Measurements from ENCODE around the gene EVC. TPM values are rescaled to one million over a fixed set of nuclear protein-coding genes. Genes with fewer than 3 reads are reported as not detected.

EVC gene
- polyA plus RNA-seq, 4 donors = 0.22 to 2.4 (median 1.1) TPM

GRCh38 chr4:5686338-5686737, 24.7 kb upstream of the EVC start:
- no peaks in the 10 kb centered on the region for H3K9me3 ChIP-seq (ENCODE audit: control insufficient read depth in 2 of 2, insufficient read depth in 1 of 2, low read depth in 1 of 2, low read length in 1 of 2)
- FAIRE-seq (no peak), DNase-seq (no peak)
- H3K4me1 ChIP-seq (ENCODE audit: control insufficient read depth in 3 of 3, insufficient read depth in 2 of 3, low read depth in 1 of 3, low read length in 2 of 3) = no peaks in the 10 kb centered on the region
- H3K27me3 ChIP-seq (ENCODE audit: control insufficient read depth in 3 of 3, insufficient read depth in 3 of 3, low read length in 3 of 3) = no peaks in the 10 kb centered on the region
- WGBS, 3 donors = 40 to 81% (median 56%) methylated on average over 6 of the region's 6 CpGs
- H3K36me3 ChIP-seq (ENCODE audit: control insufficient read depth in 3 of 3, insufficient read depth in 2 of 3, low read depth in 1 of 3, low read length in 3 of 3) = peaks cover 0 to 14% (median 0%) of the 10 kb centered on the region in 3 donors
- no peak overlapping the region for H3K4me3 ChIP-seq (ENCODE audit: low read depth in 1 of 3, low read length in 3 of 3)
- H3K27ac ChIP-seq (ENCODE audit: low read depth in 1 of 3, low read length in 2 of 3) = no peak overlapping the region

- H3K27me3 ChIP-seq (ENCODE audit: control insufficient read depth in 3 of 3, insufficient read depth in 3 of 3, low read length in 3 of 3) = no peaks in the 10 kb centered on the region
- no peaks in the 10 kb centered on the region for H3K9me3 ChIP-seq (ENCODE audit: control insufficient read depth in 2 of 2, insufficient read depth in 1 of 2, low read depth in 1 of 2, low read length in 1 of 2)
- FAIRE-seq = no peak
- no peak overlapping the region for H3K4me3 ChIP-seq (ENCODE audit: low read depth in 1 of 3, low read length in 3 of 3)
- H3K4me1 ChIP-seq (ENCODE audit: control insufficient read depth in 3 of 3, insufficient read depth in 2 of 3, low read depth in 1 of 3, low read length in 2 of 3) = no peaks in the 10 kb centered on the region
- H3K27ac ChIP-seq (ENCODE audit: low read depth in 1 of 3, low read length in 2 of 3) = no peak overlapping the region
- peaks cover 0 to 20% (median 0%) of the 10 kb centered on the region in 3 donors for H3K36me3 ChIP-seq (ENCODE audit: control insufficient read depth in 3 of 3, insufficient read depth in 2 of 3, low read depth in 1 of 3, low read length in 3 of 3)
- no peak for DNase-seq
- WGBS, 3 donors = 76 to 87% (median 77%) methylated on average over 8 of the region's 8 CpGs
These were observed 21.9 kb upstream of the EVC start for GRCh38 chr4:5689065-5689464.

- no peak overlapping the region for H3K27ac ChIP-seq (ENCODE audit: low read depth in 1 of 3, low read length in 2 of 3)
- FAIRE-seq = no peak
- WGBS, 3 donors = 79 to 86% (median 85%) methylated on average over 7 of the region's 7 CpGs
These were observed 19.4 kb upstream of the EVC start for GRCh38 chr4:5691491-5692132.

GRCh38 chr4:5693871-5694270, 17.1 kb upstream of the EVC start:
- Histone ChIP-seq H3K36me3 (ENCODE audit: control insufficient read depth in 3 of 3, insufficient read depth in 2 of 3, low read depth in 1 of 3, low read length in 3 of 3) (peaks cover 0 to 9% (median 0%) of the 10 kb centered on the region in 3 donors), H3K27me3 (ENCODE audit: control insufficient read depth in 3 of 3, insufficient read depth in 3 of 3, low read length in 3 of 3) (no peaks in the 10 kb centered on the region), H3K4me3 (ENCODE audit: low read depth in 1 of 3, low read length in 3 of 3) (no peak overlapping the region), H3K9me3 (ENCODE audit: control insufficient read depth in 2 of 2, insufficient read depth in 1 of 2, low read depth in 1 of 2, low read length in 1 of 2) (no peaks in the 10 kb centered on the region), H3K4me1 (ENCODE audit: control insufficient read depth in 3 of 3, insufficient read depth in 2 of 3, low read depth in 1 of 3, low read length in 2 of 3) (no peaks in the 10 kb centered on the region), H3K27ac (ENCODE audit: low read depth in 1 of 3, low read length in 2 of 3) (no peak overlapping the region)
- DNase-seq = no peak
- FAIRE-seq = no peak
- WGBS, 3 donors = 67 to 82% (median 75%) methylated on average over 4 of the region's 4 CpGs

More at GRCh38 chr4:5691491-5692132, 19.4 kb upstream of the EVC start:
- Histone ChIP-seq H3K4me1 (ENCODE audit: control insufficient read depth in 3 of 3, insufficient read depth in 2 of 3, low read depth in 1 of 3, low read length in 2 of 3) (no peaks in the 10 kb centered on the region), H3K9me3 (ENCODE audit: control insufficient read depth in 2 of 2, insufficient read depth in 1 of 2, low read depth in 1 of 2, low read length in 1 of 2) (no peaks in the 10 kb centered on the region), H3K27me3 (ENCODE audit: control insufficient read depth in 3 of 3, insufficient read depth in 3 of 3, low read length in 3 of 3) (no peaks in the 10 kb centered on the region), H3K4me3 (ENCODE audit: low read depth in 1 of 3, low read length in 3 of 3) (no peak overlapping the region), H3K36me3 (ENCODE audit: control insufficient read depth in 3 of 3, insufficient read depth in 2 of 3, low read depth in 1 of 3, low read length in 3 of 3) (peaks cover 0 to 11% (median 0%) of the 10 kb centered on the region in 3 donors)
- DNase-seq = no peak

GRCh38 chr4:5696341-5696740, 14.7 kb upstream of the EVC start:
- no peak overlapping the region for H3K4me3 ChIP-seq (ENCODE audit: low read depth in 1 of 3, low read length in 3 of 3)
- H3K27ac ChIP-seq (ENCODE audit: low read depth in 1 of 3, low read length in 2 of 3) = no peak overlapping the region
- no peaks in the 10 kb centered on the region for H3K9me3 ChIP-seq (ENCODE audit: control insufficient read depth in 2 of 2, insufficient read depth in 1 of 2, low read depth in 1 of 2, low read length in 1 of 2)
- H3K27me3 ChIP-seq (ENCODE audit: control insufficient read depth in 3 of 3, insufficient read depth in 3 of 3, low read length in 3 of 3) = no peaks in the 10 kb centered on the region
- peaks cover 0 to 9% (median 0%) of the 10 kb centered on the region in 3 donors for H3K36me3 ChIP-seq (ENCODE audit: control insufficient read depth in 3 of 3, insufficient read depth in 2 of 3, low read depth in 1 of 3, low read length in 3 of 3)
- WGBS, 3 donors = 86 to 93% (median 90%) methylated on average over 11 of the region's 11 CpGs
- FAIRE-seq (no peak), DNase-seq (no peak)
- no peaks in the 10 kb centered on the region for H3K4me1 ChIP-seq (ENCODE audit: control insufficient read depth in 3 of 3, insufficient read depth in 2 of 3, low read depth in 1 of 3, low read length in 2 of 3)

- WGBS, 3 donors = 72 to 88% (median 85%) methylated on average over 5 of the region's 5 CpGs
- H3K27me3 ChIP-seq (ENCODE audit: control insufficient read depth in 3 of 3, insufficient read depth in 3 of 3, low read length in 3 of 3) = no peaks in the 10 kb centered on the region
These were observed 10.5 kb upstream of the EVC start for GRCh38 chr4:5700459-5700858.

GRCh38 chr4:5701971-5702370, 9.0 kb upstream of the EVC start:
- 84 to 91% (median 89%) methylated on average over 8 of the region's 8 CpGs for WGBS, 3 donors
- no peaks in the 10 kb centered on the region for H3K36me3 ChIP-seq (ENCODE audit: control insufficient read depth in 3 of 3, insufficient read depth in 2 of 3, low read depth in 1 of 3, low read length in 3 of 3)
- FAIRE-seq = no peak

More at GRCh38 chr4:5700459-5700858, 10.5 kb upstream of the EVC start:
- Histone ChIP-seq H3K4me1 (ENCODE audit: control insufficient read depth in 3 of 3, insufficient read depth in 2 of 3, low read depth in 1 of 3, low read length in 2 of 3) (no peaks in the 10 kb centered on the region), H3K4me3 (ENCODE audit: low read depth in 1 of 3, low read length in 3 of 3) (no peak overlapping the region), H3K36me3 (ENCODE audit: control insufficient read depth in 3 of 3, insufficient read depth in 2 of 3, low read depth in 1 of 3, low read length in 3 of 3) (peaks cover 0 to 3% (median 0%) of the 10 kb centered on the region in 3 donors), H3K27ac (ENCODE audit: low read depth in 1 of 3, low read length in 2 of 3) (no peak overlapping the region), H3K9me3 (ENCODE audit: control insufficient read depth in 2 of 2, insufficient read depth in 1 of 2, low read depth in 1 of 2, low read length in 1 of 2) (peaks cover 0 to 4% of the 10 kb centered on the region in 2 donors)
- FAIRE-seq (no peak), DNase-seq (no peak)

GRCh38 chr4:5703831-5704230, 7.2 kb upstream of the EVC start:
- H3K9me3 ChIP-seq (ENCODE audit: control insufficient read depth in 2 of 2, insufficient read depth in 1 of 2, low read depth in 1 of 2, low read length in 1 of 2) = peaks cover 0 to 4% of the 10 kb centered on the region in 2 donors
- H3K4me3 ChIP-seq (ENCODE audit: low read depth in 1 of 3, low read length in 3 of 3) = no peak overlapping the region
- H3K4me1 ChIP-seq (ENCODE audit: control insufficient read depth in 3 of 3, insufficient read depth in 2 of 3, low read depth in 1 of 3, low read length in 2 of 3) = peaks cover 0 to 6% (median 0%) of the 10 kb centered on the region in 3 donors
- H3K27ac ChIP-seq (ENCODE audit: low read depth in 1 of 3, low read length in 2 of 3) = no peak overlapping the region
- FAIRE-seq = no peak
- 91 to 92% (median 92%) methylated on average over 5 of the region's 5 CpGs for WGBS, 3 donors
- no peak for DNase-seq
- no peaks in the 10 kb centered on the region for H3K36me3 ChIP-seq (ENCODE audit: control insufficient read depth in 3 of 3, insufficient read depth in 2 of 3, low read depth in 1 of 3, low read length in 3 of 3)
- H3K27me3 ChIP-seq (ENCODE audit: control insufficient read depth in 3 of 3, insufficient read depth in 3 of 3, low read length in 3 of 3) = peaks cover 0 to 16% (median 2%) of the 10 kb centered on the region in 3 donors

More at GRCh38 chr4:5701971-5702370, 9.0 kb upstream of the EVC start:
- Histone ChIP-seq H3K4me1 (ENCODE audit: control insufficient read depth in 3 of 3, insufficient read depth in 2 of 3, low read depth in 1 of 3, low read length in 2 of 3) (no peaks in the 10 kb centered on the region), H3K9me3 (ENCODE audit: control insufficient read depth in 2 of 2, insufficient read depth in 1 of 2, low read depth in 1 of 2, low read length in 1 of 2) (peaks cover 0 to 4% of the 10 kb centered on the region in 2 donors), H3K4me3 (ENCODE audit: low read depth in 1 of 3, low read length in 3 of 3) (no peak overlapping the region), H3K27ac (ENCODE audit: low read depth in 1 of 3, low read length in 2 of 3) (no peak overlapping the region), H3K27me3 (ENCODE audit: control insufficient read depth in 3 of 3, insufficient read depth in 3 of 3, low read length in 3 of 3) (peaks cover 0 to 2% (median 0%) of the 10 kb centered on the region in 3 donors)
- DNase-seq = no peak

Data from small intestine (tissue), 7 donors.